Gastroesophageal sphincter (tissue), 4 donors: ENCODE results near the gene POLR3G. TPM values are rescaled to one million over a fixed set of nuclear protein-coding genes. Genes with fewer than 3 reads are reported as not detected.
A peak's percentile ranks its signal among the peaks of the same experiment; 100 is the strongest.

Experiments
- ATAC-seq: fragments of 150-250 bp; one replicate; pipeline ENCODE4 v1.9.1; 2016; ENCODE audit warnings: mild to moderate bottlenecking, moderate library complexity
- H3K27ac ChIP-seq, 4 donors: fragments of 200-600 bp; sonication (generic) in 3 of 4; 1 replicate in 3 of 4; 2 replicates in 1 of 4; pipeline ENCODE4 v1.5.1; 2016 to 2019
- H3K27me3 ChIP-seq: fragments of 200-600 bp; sonication (generic); one replicate; pipeline ENCODE4 v1.5.1; 2019
- H3K36me3 ChIP-seq, 2 donors: fragments of 200-600 bp; sonication (generic); one replicate each; pipeline ENCODE4 v1.5.1; 2019; ENCODE audit warnings: control low read depth in 1 of 2
- H3K4me1 ChIP-seq, 3 donors: fragments of 200-600 bp; sonication (generic); 1 replicate in 2 of 3; 2 replicates in 1 of 3; pipeline ENCODE4 v1.5.1; 2016 to 2019; ENCODE audit warnings: control low read depth in 2 of 3
- H3K4me3 ChIP-seq, 2 donors: fragments of 200-600 bp; sonication (generic); one replicate each; pipeline ENCODE4 v1.5.1; 2019; ENCODE audit warnings: mild to moderate bottlenecking in 1 of 2, moderate library complexity in 1 of 2
- H3K9me3 ChIP-seq, 3 donors: fragments of 200-600 bp; sonication (generic); one replicate each; pipeline ENCODE4 v1.5.1; 2017 to 2019; ENCODE audit warnings: control low read depth in 2 of 3
- CTCF ChIP-seq, 4 experiments: fragments of 200-600 bp in 2 of 4; fragments of 450-650 bp in 2 of 4; sonication (generic) in 1 of 4; IDR thresholded peaks; one replicate each; pipeline ENCODE4 v1.5.1; 2017 to 2019; ENCODE audit warnings: antibody characterized with exemption in 4 of 4, mild to moderate bottlenecking in 2 of 4, moderate library complexity in 2 of 4
- EP300 ChIP-seq: sonication (generic); formaldehyde crosslinking; IDR thresholded peaks from one replicate; pipeline ENCODE4 v1.6.1; 2017; ENCODE audit warnings: antibody characterized with exemption, mild to moderate bottlenecking
- POLR2A ChIP-seq, 2 donors: fragments of 450-650 bp; IDR thresholded peaks; one replicate each; pipeline ENCODE4 v1.6.1; 2017; ENCODE audit warnings: antibody characterized with exemption in 2 of 2, mild to moderate bottlenecking in 2 of 2, moderate library complexity in 1 of 2
- POLR2AphosphoS5 ChIP-seq: sonication (generic); formaldehyde crosslinking; IDR thresholded peaks from one replicate; pipeline ENCODE4 v1.6.1; 2017; ENCODE audit warnings: antibody characterized with exemption
- WGBS, 2 donors: methylation state at CpG; one replicate each; pipeline ENCODE4 v1.1.5; 2018; ENCODE audit warnings: low coverage in 1 of 2; 5-methylcytosine and 5-hydroxymethylcytosine counted together
- total RNA-seq, 4 donors: library from RNA; depleted of rRNA; stranded (reverse); fragments of >200 nt; gene quantifications; one replicate each; pipeline ENCODE4 v1.1.0, GENCODE V29; 2016

The POLR3G gene, protein sequence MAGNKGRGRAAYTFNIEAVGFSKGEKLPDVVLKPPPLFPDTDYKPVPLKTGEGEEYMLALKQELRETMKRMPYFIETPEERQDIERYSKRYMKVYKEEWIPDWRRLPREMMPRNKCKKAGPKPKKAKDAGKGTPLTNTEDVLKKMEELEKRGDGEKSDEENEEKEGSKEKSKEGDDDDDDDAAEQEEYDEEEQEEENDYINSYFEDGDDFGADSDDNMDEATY
- total RNA-seq: 1 to 10 TPM in 2 of 4 donors, under 1 TPM in 2; 0.67 to 2.8 (median 1.3) TPM

DNA sequence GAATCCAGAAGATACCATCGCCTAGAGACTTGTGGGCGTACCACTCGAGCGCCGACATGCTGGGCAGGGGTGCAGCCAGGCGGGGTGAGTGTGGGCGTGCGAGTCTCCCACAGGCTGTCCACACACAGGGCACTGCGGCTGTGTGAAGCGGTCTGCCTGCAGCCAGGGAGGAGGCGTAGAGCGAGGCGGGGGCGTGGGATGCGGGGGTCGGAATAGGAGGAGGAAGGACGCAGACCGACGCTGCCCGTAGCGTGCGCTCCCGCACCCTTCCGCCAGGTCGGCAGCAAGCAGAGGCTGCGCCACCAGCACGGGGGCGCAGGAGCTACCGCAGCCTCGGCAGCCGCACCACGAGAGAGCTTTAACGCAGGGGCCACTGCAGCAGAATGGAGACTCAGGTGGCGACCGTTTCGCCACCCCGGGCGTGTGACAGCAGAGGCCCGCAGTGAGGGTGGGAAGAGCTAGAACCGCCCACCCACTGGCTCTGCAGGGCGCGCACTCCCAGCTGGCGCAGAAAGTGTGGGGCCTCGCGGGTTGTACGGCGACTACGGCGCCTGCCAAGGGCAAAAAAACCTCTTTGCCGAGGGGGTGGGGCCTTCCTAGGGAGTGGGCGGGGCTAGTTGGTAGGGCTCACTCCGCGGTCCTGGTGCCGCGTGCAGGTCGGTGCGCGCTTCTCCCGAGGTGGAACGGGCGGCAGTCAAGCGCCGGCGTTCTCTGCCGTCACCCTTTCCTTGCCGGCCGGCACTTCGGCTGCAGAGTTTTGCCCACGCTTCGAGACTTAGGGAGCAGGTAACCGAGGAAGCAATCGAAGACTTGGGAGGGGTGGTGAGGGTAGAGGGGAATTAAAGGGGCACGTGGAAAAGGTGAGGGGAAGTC lies at the start of gene POLR3G, which contains the start of gene MBLAC2:
TSS of gene POLR3G (plus strand) at position 630 of the 873 bp plus-strand sequence. CDS start 10,704 bp downstream, outside the sequence.
TSS of gene MBLAC2 (minus strand) at position 537 of the 873 bp plus-strand sequence. CDS start at position 58, 479 bp downstream.
- H3K27me3 ChIP-seq: no peaks in the 10 kb centered on the region
- no peaks in the 10 kb centered on the region for H3K36me3 ChIP-seq
- H3K9me3 ChIP-seq: no peaks in the 10 kb centered on the region
- peak; percentile 97 for ATAC-seq
- peak within 1 kb of the TSS; percentile 67 to 89 for H3K4me3 ChIP-seq
- peak in 3 of 4 experiments; percentile 55 to 66 (median 56) for TF ChIP-seq CTCF (IDR thresholded peaks at IDR 0.05)
- peak; percentile 47 to 56 for TF ChIP-seq POLR2A (IDR thresholded peaks at IDR 0.05)
- TF ChIP-seq EP300: no peak
- peak; percentile 83 for TF ChIP-seq POLR2AphosphoS5
- H3K4me1 ChIP-seq: peaks cover 0 to 34% (median 6%) of the 10 kb centered on the region in 3 donors
- H3K27ac ChIP-seq: peak within 1 kb of the TSS; percentile 6 to 85 (median 82)
- 0% methylated on average over 3 of the region's 73 CpGs; no CpG with 5 or more reads in 1 of the 2 donors for WGBS, 2 donors

DNA sequence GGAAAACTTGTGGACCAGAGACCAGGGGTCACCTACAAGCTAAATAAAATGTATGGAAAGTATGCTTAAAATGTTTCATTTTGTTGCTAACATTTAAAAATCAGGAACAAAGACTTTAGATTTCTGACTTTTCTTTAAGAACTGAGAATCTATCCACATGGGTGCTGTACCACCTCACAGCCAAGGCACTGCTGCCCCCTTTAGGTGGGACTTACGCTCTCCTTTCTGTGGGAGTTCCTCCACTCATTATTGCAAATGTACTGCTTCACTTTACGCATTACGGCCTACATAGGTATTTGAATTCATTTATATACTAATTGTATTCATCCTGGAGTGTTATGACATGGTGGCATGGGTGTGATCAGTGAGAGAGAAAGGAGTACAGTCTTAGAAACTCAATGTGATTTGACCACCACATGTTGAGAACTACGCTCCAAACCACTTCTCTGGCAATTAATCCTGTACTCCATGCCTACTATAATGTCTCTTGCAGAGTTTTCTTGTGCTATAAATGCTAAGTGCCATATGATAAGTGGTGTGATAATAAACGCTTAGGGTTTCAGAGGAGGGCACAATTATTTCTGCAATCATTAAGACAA lies 40.4 kb upstream of the POLR3G start:
- Histone ChIP-seq H3K4me1 (no peaks in the 10 kb centered on the region), H3K4me3 (no peak overlapping the region), H3K9me3 (no peaks in the 10 kb centered on the region), H3K27me3 (no peaks in the 10 kb centered on the region), H3K27ac (no peak overlapping the region), H3K36me3 (no peaks in the 10 kb centered on the region)
- TF ChIP-seq POLR2AphosphoS5: no peak
- TF ChIP-seq CTCF (IDR thresholded peaks at IDR 0.05): peak in 3 of 4 experiments; percentile 13 to 61 (median 23)
- 41 to 53% methylated on average over 4 to 5 of the region's 5 CpGs for WGBS, 2 donors
- no peak for ATAC-seq

GRCh38 chr5:90437663-90438062 lies 37.0 kb upstream of the POLR3G start:
- no peaks in the 10 kb centered on the region for H3K36me3 ChIP-seq
- H3K9me3 ChIP-seq: no peaks in the 10 kb centered on the region
- peaks cover 0 to 4% (median 0%) of the 10 kb centered on the region in 3 donors for H3K4me1 ChIP-seq
- TF ChIP-seq CTCF (IDR thresholded peaks at IDR 0.05) (no peak), POLR2AphosphoS5 (no peak), POLR2A (IDR thresholded peaks at IDR 0.05) (no peak), EP300 (no peak)
- ATAC-seq: no peak
- no peak overlapping the region for H3K27ac ChIP-seq
- no peaks in the 10 kb centered on the region for H3K27me3 ChIP-seq
- no peak overlapping the region for H3K4me3 ChIP-seq

DNA sequence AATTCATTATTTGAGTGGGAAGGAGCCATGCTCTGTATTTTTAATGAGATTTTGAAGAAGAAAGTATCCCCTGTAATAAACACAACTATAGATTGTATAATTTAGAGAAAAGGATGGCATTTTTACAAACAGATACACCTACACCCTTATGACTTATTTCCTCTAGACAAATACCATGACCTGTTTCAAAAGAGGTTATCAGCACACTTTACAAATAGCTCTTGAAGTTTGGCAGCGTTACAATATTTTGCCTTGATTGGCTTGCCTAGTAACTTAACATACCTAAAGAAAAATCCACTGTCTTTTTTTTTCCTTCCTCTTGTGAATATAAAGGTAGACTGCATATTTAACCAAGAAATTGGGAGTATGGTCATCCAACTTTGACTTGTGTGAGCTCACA lies 36.6 kb upstream of the POLR3G start:
- H3K4me3 ChIP-seq: no peak overlapping the region
- peaks cover 0 to 4% (median 0%) of the 10 kb centered on the region in 3 donors for H3K4me1 ChIP-seq
- 25 to 38% methylated on average over 1 of the region's 1 CpG for WGBS, 2 donors
- H3K27ac ChIP-seq: no peak overlapping the region
- no peak for ATAC-seq
- no peaks in the 10 kb centered on the region for H3K27me3 ChIP-seq
- no peaks in the 10 kb centered on the region for H3K9me3 ChIP-seq
- TF ChIP-seq EP300 (no peak), POLR2AphosphoS5 (no peak), POLR2A (IDR thresholded peaks at IDR 0.05) (no peak), CTCF (IDR thresholded peaks at IDR 0.05) (no peak)
- H3K36me3 ChIP-seq: no peaks in the 10 kb centered on the region
